Endothelial cell of umbilical vein (primary cell): ENCODE results near the gene NACA. TPM values are rescaled to one million over a fixed set of nuclear protein-coding genes. Genes with fewer than 3 reads are reported as not detected.
A peak's percentile ranks its signal among the peaks of the same experiment; 100 is the strongest.
"Not testable (repeated sequence)": the region's sequence is repeated elsewhere in the genome, so short reads cannot be mapped to it uniquely, and the experiment has no call there.

ENCODE experiments used
- BruUV-seq: library from RNA; stranded (reverse); fragments of 400-500 nt; replicated peaks from 2 replicates; lab custom pipeline; 2021; lab: Mats Ljungman, UMichigan
- CTCF ChIA-PET: fragments of 300-600, 350-600 bp; sonication (Branson Sonifier 250); formaldehyde crosslinking; loops from one replicate; lab custom pipeline; 2021; ENCODE audit warnings: antibody characterized with exemption, inconsistent platforms; lab: Charles Lee
- POLR2A ChIA-PET: fragments of 300-600, 350-600 bp; sonication (Branson Sonifier 250); formaldehyde crosslinking; loops from one replicate; lab custom pipeline; 2021; ENCODE audit warnings: antibody characterized with exemption, inconsistent platforms; lab: Charles Lee
- DNase-seq: peaks from one replicate; pipeline ENCODE4 v3.0.0-alpha.2; 2011; ENCODE audit warnings: low read depth, low spot score
- FAIRE-seq: peaks from 2 replicates; lab custom pipeline; 2011; peaks lifted over from hg19 to GRCh38; lab: Jason Lieb, UNC
- H2AFZ ChIP-seq: 2 replicates; pipeline ENCODE4 v1.6.0; 2012; ENCODE audit warnings: low read depth, low read length, control low read depth, inconsistent platforms
- H3K27ac ChIP-seq: 2 replicates; pipeline ENCODE4 v1.5.1; 2011; ENCODE audit warnings: low read depth, mild to moderate bottlenecking, control low read depth, low read length, moderate library complexity; ENCODE audit not compliant: insufficient read depth
- H3K27me3 ChIP-seq, 2 experiments: 2 replicates each; pipeline versions ENCODE4 v1.6.0 to v1.6.1; 2011; ENCODE audit warnings: low read length in 2 of 2, mixed read lengths in 1 of 2; ENCODE audit not compliant: control insufficient read depth in 2 of 2, insufficient read depth in 2 of 2
- H3K36me3 ChIP-seq, 2 experiments: 2 replicates in 1 of 2; 3 replicates in 1 of 2; pipeline ENCODE4 v1.5.1; 2011; ENCODE audit warnings: low read length in 2 of 2, mild to moderate bottlenecking in 1 of 2, moderate library complexity in 1 of 2; ENCODE audit not compliant: control insufficient read depth in 2 of 2, insufficient read depth in 2 of 2; ENCODE audit errors: extremely low read depth in 1 of 2
- H3K4me1 ChIP-seq: 3 replicates; pipeline ENCODE4 v1.5.1; 2011; ENCODE audit warnings: mild to moderate bottlenecking, low read length; ENCODE audit not compliant: control insufficient read depth, insufficient read depth; ENCODE audit errors: extremely low read depth
- H3K4me2 ChIP-seq: 2 replicates; pipeline ENCODE4 v1.6.1; 2011; ENCODE audit warnings: low read length, control low read depth, mixed read lengths; ENCODE audit not compliant: insufficient read depth
- H3K4me3 ChIP-seq, 3 experiments: fragments of 200-600 bp in 1 of 3; sonication (generic), shearing (Covaris generic) in 1 of 3; replicated peaks in 1 of 3; 2 replicates each; pipeline ENCODE4 v1.5.1; 2011 to 2016; ENCODE audit warnings: control low read depth in 3 of 3, low read length in 3 of 3, mild to moderate bottlenecking in 2 of 3, inconsistent platforms in 1 of 3, low read depth in 1 of 3, moderate library complexity in 1 of 3; ENCODE audit not compliant: insufficient read depth in 1 of 3
- H3K79me2 ChIP-seq: 2 replicates; pipeline ENCODE4 v1.6.0; 2012; ENCODE audit warnings: low read length, inconsistent platforms; ENCODE audit not compliant: control insufficient read depth, insufficient read depth
- H3K9ac ChIP-seq: replicated peaks from 2 replicates; pipeline ENCODE3; 2011; ENCODE audit warnings: low read length, control low read depth; ENCODE audit not compliant: insufficient read depth; ENCODE audit errors: extremely low read depth
- H3K9me1 ChIP-seq: replicated peaks from 3 replicates; pipeline ENCODE4 v1.6.0; 2011; ENCODE audit warnings: mild to moderate bottlenecking, low read length; ENCODE audit not compliant: control insufficient read depth, insufficient read depth; ENCODE audit errors: extremely low read depth
- H3K9me3 ChIP-seq: replicated peaks from 2 replicates; pipeline ENCODE4 v1.5.1; 2012; ENCODE audit warnings: low read length, inconsistent platforms; ENCODE audit not compliant: control insufficient read depth, insufficient read depth
- H4K20me1 ChIP-seq: replicated peaks from 2 replicates; pipeline ENCODE3; 2011; ENCODE audit warnings: mild to moderate bottlenecking, low read length; ENCODE audit not compliant: control insufficient read depth, insufficient read depth; ENCODE audit errors: extremely low read depth
- EZH2 ChIP-seq: IDR thresholded peaks from 2 replicates; pipeline ENCODE4 v1.6.1; 2012; ENCODE audit warnings: borderline replicate concordance, low read depth, mild to moderate bottlenecking, moderate library complexity, low read length, inconsistent platforms; ENCODE audit not compliant: severe bottlenecking
- FOS ChIP-seq: IDR thresholded peaks from 2 replicates; pipeline ENCODE4 v1.6.1; 2011; ENCODE audit warnings: mild to moderate bottlenecking, low read length, moderate library complexity, borderline replicate concordance; ENCODE audit not compliant: insufficient read depth
- POLR2A ChIP-seq: IDR thresholded peaks from 2 replicates; pipeline ENCODE4 v1.6.1; 2012; ENCODE audit warnings: low read depth, mild to moderate bottlenecking, control low read depth, low read length
- dilution Hi-C: fragments of 300-500 bp; cut with MboI; formaldehyde crosslinking; loops from one replicate; pipeline ENCODE4 v1.15.0; 2019; ENCODE audit warnings: low sequenced_read_pairs; ENCODE audit not compliant: extremely low pct_ligation_motif_present
- intact Hi-C: fragments of 100-400 bp; cut with micrococcal nuclease; formaldehyde crosslinking; loops from one replicate; pipeline ENCODE4 v1.10.0; 2022
- polyA plus RNA-seq, 4 experiments: library from polyadenylated mRNA; depleted of rRNA in 3 of 4; stranded (reverse) in 3 of 4; unstranded in 1 of 4; fragments of >200 nt; gene quantifications; 2 replicates each; pipeline versions ENCODE4 v1.2.1 to v1.2.3, GENCODE V29; 2011 to 2012; ENCODE audit warnings: missing spikeins in 1 of 4
- total RNA-seq: library from RNA; stranded (reverse); gene quantifications from 2 replicates; pipeline ENCODE4 v1.2.3, GENCODE V29; 2021

NACA gene
- total and polyA plus RNA-seq, 2 donors (not counting 3 experiments of a cell fraction or from before 2014, with no cell fraction given): 260 to 892 TPM

DNA sequence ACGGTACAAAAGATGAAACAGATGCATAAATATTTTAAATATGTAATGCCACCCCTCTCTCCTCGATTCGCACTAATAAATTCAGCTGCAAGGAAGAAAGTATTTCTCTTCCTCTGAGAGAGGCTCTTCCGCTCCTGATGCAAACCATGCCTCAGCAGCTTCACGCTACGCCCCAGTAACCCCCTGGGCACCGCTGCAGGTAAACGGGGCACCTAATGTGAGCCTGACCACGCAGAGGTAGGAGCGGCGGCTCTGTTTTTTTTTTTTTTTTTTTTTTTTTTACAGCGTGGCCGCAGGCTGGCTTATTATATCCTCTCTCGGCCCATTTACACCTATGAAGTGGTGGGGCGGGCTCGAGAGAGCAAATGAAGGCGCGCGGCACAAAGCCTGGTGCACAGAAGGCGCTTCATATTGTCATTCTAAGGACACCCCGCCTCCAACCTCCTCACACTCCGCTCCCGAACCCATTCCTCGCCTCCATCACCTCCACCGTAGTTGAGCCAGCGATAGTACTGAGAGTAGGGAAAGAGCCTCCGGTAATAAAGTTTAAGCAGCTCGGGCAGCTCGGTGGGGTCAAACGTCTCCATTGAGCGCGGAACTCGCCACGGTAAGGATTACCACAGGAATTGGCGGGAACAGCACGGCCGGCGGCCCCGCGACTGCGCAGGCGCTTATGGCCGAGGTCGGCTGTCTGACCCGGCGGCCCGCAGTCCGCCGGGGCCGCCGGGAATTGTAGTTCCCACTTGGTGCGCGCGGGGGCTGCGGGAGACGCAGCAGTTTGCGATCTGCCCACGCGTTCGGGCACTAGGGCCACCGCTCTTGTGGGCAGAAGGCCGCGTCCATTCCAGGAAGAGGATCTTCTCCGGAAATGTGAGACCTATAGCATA, 26.9 kb upstream of the NACA start, which contains the start of gene PRIM1:
Gene PRIM1 (minus strand): TSS at position 612 of the 887 bp plus-strand sequence. CDS start 25 bp downstream, at position 587.
- Histone ChIP-seq H3K4me3 (peak within 1 kb of the TSS; percentile 52 to 98 (median 94)), H3K4me1 (peaks cover 11% of the 10 kb centered on the region), H3K27me3 (no peaks in the 10 kb centered on the region), H3K9me3 (no peaks in the 10 kb centered on the region), H2AFZ (peak within 1 kb of the TSS; percentile 100), H3K36me3 (no peaks in the 10 kb centered on the region), H3K9me1 (no peaks in the 10 kb centered on the region), H3K79me2 (peaks cover 4% of the 10 kb centered on the region), H3K27ac (peak within 1 kb of the TSS; percentile 75), H4K20me1 (no peaks in the 10 kb centered on the region), H3K9ac (peak within 1 kb of the TSS; percentile 90), H3K4me2 (peak within 1 kb of the TSS; percentile 100)
- BruUV-seq: TSS peak; percentile 74
- ChIA-PET CTCF (interaction anchor here (1.1 to 1.2 kb wide), 2 partner anchors 115 to 250 kb away, joined by 3 to 4 read pairs; no protein-coding TSS in a partner anchor), POLR2A (interaction anchor here (1.2 kb wide), 1 partner anchor 26 kb away, joined by 3 read pairs; the partner anchor contains the start of gene NACA)
- dilution Hi-C loops: no loop called here
- intact Hi-C loops: loop anchor here (1.0 to 2.0 kb wide), 2 partner anchors 27 to 63 kb away; partner anchors contain the start of genes NACA and PTGES3
- FAIRE-seq (peak; percentile 73), DNase-seq (peak; percentile 81)
- peak; percentile 62 for TF ChIP-seq POLR2A
- TF ChIP-seq EZH2: no peak
- peak; percentile 77 for TF ChIP-seq FOS

DNA sequence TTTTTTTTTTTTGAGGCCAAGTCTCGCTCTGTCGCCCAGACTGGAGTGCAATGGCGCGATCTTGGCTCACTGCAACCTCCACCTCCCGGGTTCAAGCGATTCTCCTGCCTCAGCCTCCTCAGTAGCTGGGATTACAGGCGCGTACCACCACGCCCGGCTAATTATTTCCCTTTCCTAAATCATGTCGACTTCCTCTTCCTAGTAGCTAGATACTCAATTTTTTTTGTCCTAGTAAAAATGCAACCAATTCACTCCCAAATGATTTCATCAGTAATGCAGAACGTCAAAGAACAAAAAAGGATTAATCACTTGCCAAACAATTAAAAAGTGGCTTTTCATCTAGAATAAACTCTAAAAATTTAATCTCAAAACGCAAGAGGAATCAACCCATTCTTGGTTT, 25.5 kb upstream of the NACA start:
- H3K9me3 ChIP-seq, FAIRE-seq, dilution Hi-C loops, H3K9ac ChIP-seq, H3K27me3 ChIP-seq, H3K79me2 ChIP-seq, H3K9me1 ChIP-seq, H3K27ac ChIP-seq, DNase-seq, POLR2A ChIA-PET, H4K20me1 ChIP-seq, intact Hi-C loops, H2AFZ ChIP-seq, BruUV-seq, H3K36me3 ChIP-seq, CTCF ChIA-PET: not testable (repeated sequence)
- peak overlapping the region; percentile 100 for H3K4me2 ChIP-seq
- H3K4me3 ChIP-seq: peak overlapping the region in 1 of 3 experiments; percentile 98
- peaks cover 11% of the 10 kb centered on the region for H3K4me1 ChIP-seq
